Mononuclear cell (primary cell): Measurements from ENCODE around the gene GYG2. TPM values are rescaled to one million over a fixed set of nuclear protein-coding genes. Genes with fewer than 3 reads are reported as not detected.

Experiments
- H3K27me3 ChIP-seq: 2 replicates; pipeline ENCODE4 v1.6.0; 2011; ENCODE audit warnings: low read length, control low read depth; ENCODE audit not compliant: insufficient read depth
- H3K4me1 ChIP-seq: 2 replicates; pipeline ENCODE4 v1.5.1; 2011; ENCODE audit warnings: mild to moderate bottlenecking, low read length, control low read depth; ENCODE audit not compliant: insufficient read depth
- H3K4me3 ChIP-seq: 2 replicates; pipeline ENCODE4 v1.5.1; 2011; ENCODE audit warnings: mild to moderate bottlenecking, low read length, moderate library complexity
- H3K9me3 ChIP-seq: 2 replicates; pipeline ENCODE4 v1.5.1; 2011; ENCODE audit warnings: low read depth, mild to moderate bottlenecking, control low read depth, low read length
- total RNA-seq: library from RNA; depleted of rRNA; stranded (reverse); fragments of >200 nt; gene quantifications from one replicate; pipeline ENCODE4 v1.2.3, GENCODE V29; 2012

The GYG2 gene
- total RNA-seq, 1 donor = not detected

DNA sequence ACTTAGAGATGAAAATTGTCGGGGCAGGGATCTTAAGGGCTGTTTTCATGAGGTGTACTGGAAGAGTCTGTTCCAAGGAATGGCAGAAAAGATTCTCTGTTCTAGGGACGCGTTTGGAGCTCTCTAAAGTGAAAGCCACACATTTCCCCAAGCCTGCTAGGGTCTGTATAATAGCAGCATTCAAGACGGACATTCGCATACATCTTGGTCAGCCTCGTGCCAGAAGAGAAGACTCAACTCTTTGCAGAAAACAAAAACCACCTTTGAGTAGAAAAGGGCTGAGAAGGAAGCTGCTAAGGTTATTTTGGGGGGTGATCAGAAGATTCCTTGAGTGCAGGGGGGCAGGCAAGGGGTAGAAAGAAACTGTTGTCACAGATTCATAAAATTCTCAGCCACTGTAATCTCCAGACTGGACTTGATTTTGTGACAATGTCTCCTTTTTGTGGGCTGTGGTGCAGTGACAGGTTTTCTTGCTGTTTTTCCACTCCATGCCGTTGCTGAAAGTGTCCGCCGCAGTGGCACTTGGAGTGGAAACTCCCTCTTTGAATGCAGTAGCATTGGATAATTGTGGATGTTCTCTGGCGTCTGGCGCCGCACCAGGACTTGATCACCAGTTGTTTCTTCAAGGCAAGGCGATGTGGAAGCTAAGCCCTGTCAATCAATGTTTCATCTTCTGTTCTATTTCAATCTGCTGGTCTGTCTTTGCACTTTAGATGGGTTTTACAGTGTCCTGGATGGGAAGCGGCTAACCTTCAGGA lies 2.9 kb downstream of the GYG2 start:
- no peaks in the 10 kb centered on the region for H3K9me3 ChIP-seq
- no peaks in the 10 kb centered on the region for H3K4me1 ChIP-seq

DNA sequence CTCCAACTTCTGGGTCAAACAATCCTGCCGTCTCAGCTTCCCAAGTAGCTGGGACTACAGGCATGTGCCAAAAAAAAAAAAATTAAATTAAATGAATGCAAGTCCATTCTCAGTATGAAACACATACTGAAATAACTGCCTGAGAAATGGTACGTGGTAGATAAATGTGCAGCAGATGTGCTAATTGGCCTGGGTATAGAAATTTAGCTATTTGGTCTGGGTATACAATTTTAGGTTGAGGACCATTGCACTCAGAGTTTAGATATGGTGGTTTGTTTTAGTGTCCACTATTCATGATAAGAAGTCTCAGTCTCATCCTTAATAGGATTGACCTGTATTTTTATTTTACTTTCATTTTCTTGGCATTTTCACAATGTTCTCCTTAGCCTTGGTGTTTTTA lies 9.2 kb downstream of the GYG2 start:
- Histone ChIP-seq H3K9me3 (no peaks in the 10 kb centered on the region), H3K4me1 (no peaks in the 10 kb centered on the region), H3K27me3 (no peaks in the 10 kb centered on the region), H3K4me3 (no peak overlapping the region)

More for the DNA sequence above, 2.9 kb downstream of the GYG2 start:
- Histone ChIP-seq H3K4me3 (no peak overlapping the region), H3K27me3 (peaks cover 7% of the 10 kb centered on the region)

GRCh38 chrX:2840961-2841360 lies 12.2 kb downstream of the GYG2 start:
- no peaks in the 10 kb centered on the region for H3K4me1 ChIP-seq
- no peaks in the 10 kb centered on the region for H3K9me3 ChIP-seq
- H3K4me3 ChIP-seq = no peak overlapping the region
- no peaks in the 10 kb centered on the region for H3K27me3 ChIP-seq

DNA sequence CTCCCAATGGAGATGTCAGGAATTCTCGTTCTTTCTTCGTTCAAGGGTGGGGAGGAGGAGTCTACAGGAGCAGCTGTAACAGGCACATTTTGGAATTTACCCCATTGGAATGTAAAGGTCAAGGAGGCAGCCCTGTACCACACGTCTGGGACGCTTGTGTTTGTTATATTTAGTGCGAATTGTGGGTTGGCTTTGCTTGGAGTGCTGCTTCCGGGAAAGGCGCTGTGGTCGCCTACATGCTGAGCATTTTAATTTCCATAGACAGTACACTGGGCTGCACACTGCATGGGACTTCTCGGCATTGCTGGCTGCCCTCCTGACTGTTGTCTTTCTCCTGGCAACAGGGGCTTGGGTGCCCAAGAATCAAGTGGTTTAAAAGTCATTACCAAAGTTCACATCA lies 12.8 kb downstream of the GYG2 start:
- Histone ChIP-seq H3K4me3 (no peak overlapping the region), H3K4me1 (no peaks in the 10 kb centered on the region), H3K27me3 (no peaks in the 10 kb centered on the region), H3K9me3 (no peaks in the 10 kb centered on the region)

GRCh38 chrX:2846992-2847391 lies 18.3 kb downstream of the GYG2 start:
- H3K4me1 ChIP-seq = no peaks in the 10 kb centered on the region
- no peaks in the 10 kb centered on the region for H3K27me3 ChIP-seq
- no peaks in the 10 kb centered on the region for H3K9me3 ChIP-seq
- H3K4me3 ChIP-seq = no peak overlapping the region

- Histone ChIP-seq H3K4me1 (no peaks in the 10 kb centered on the region), H3K9me3 (no peaks in the 10 kb centered on the region), H3K27me3 (no peaks in the 10 kb centered on the region), H3K4me3 (no peak overlapping the region)
Measured at GRCh38 chrX:2848871-2849301, 20.2 kb downstream of the GYG2 start.

- no peaks in the 10 kb centered on the region for H3K9me3 ChIP-seq
- no peaks in the 10 kb centered on the region for H3K4me1 ChIP-seq
- H3K27me3 ChIP-seq = no peaks in the 10 kb centered on the region
- H3K4me3 ChIP-seq = no peak overlapping the region
Measured at GRCh38 chrX:2854918-2855317, 26.2 kb downstream of the GYG2 start.

DNA sequence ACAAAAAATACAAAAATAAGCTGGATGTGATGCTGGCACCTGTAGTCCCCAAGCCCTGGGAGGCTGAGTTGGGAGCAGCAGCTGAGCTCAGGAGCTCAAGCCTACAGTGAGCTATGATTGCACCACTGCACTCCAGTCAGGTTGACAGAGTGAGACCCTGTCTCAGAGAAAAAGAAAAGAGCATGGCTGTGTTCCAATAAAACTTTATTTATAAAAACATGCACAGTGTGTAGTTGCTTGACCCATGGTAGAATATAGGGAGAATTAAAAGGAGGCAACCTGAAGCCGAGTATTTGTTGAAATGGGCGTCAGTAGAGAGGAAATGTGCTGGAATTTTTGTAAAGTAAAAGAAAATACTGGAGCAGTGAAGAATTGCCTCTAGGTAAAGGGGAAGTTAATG lies 27.0 kb downstream of the GYG2 start:
- no peaks in the 10 kb centered on the region for H3K27me3 ChIP-seq
- H3K4me1 ChIP-seq = no peaks in the 10 kb centered on the region
- H3K9me3 ChIP-seq = no peaks in the 10 kb centered on the region
- no peak overlapping the region for H3K4me3 ChIP-seq

GRCh38 chrX:2857566-2857965 lies 28.8 kb downstream of the GYG2 start:
- no peaks in the 10 kb centered on the region for H3K9me3 ChIP-seq
- H3K4me3 ChIP-seq = no peak overlapping the region
- no peaks in the 10 kb centered on the region for H3K27me3 ChIP-seq
- no peaks in the 10 kb centered on the region for H3K4me1 ChIP-seq

GRCh38 chrX:2859197-2859797 lies 30.6 kb downstream of the GYG2 start:
- Histone ChIP-seq H3K4me3 (no peak overlapping the region), H3K4me1 (no peaks in the 10 kb centered on the region), H3K9me3 (no peaks in the 10 kb centered on the region), H3K27me3 (no peaks in the 10 kb centered on the region)

DNA sequence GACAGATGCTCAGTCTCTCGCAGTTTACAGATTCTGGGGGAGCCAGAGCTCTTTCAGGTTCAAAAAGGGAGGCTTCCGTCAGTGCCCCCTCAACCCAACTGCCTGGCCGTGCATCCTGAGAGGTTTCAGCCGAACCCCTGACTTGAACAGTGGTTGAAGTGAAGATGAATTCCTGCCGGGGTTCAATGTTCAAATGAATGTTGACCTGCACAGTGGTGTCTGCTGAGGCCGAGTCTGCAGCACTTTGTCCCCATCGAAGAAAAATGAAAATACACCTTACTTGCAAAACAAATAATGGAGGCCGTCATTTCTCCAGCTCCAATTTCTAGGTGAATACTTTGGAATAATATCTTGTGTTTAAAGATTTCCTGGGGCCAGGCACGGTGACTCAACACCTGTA lies 33.7 kb downstream of the GYG2 start:
- Histone ChIP-seq H3K9me3 (no peaks in the 10 kb centered on the region), H3K27me3 (no peaks in the 10 kb centered on the region), H3K4me1 (no peaks in the 10 kb centered on the region), H3K4me3 (no peak overlapping the region)

DNA sequence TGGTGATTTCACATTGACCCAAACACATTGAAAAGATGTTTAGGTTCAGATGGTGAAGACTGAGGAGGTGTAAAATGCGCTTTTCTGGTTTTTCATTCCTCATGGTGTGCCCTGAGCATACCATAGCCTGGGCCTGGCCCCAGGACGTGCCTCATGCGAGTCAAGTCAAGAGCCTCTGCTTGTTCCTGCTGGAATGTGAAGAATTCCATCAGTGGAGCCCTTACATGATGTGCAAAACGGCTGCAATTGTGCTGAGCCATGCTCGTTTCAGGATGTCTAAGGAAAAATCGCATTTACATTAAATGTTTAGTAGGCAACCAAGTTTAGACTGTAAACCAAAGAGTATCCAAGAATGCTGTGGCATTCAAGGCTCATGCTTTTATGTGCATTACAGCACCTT lies 34.9 kb downstream of the GYG2 start:
- Histone ChIP-seq H3K27me3 (no peaks in the 10 kb centered on the region), H3K4me3 (no peak overlapping the region), H3K4me1 (no peaks in the 10 kb centered on the region), H3K9me3 (no peaks in the 10 kb centered on the region)

GRCh38 chrX:2867206-2867605 lies 38.5 kb downstream of the GYG2 start:
- Histone ChIP-seq H3K4me3 (no peak overlapping the region), H3K9me3 (no peaks in the 10 kb centered on the region), H3K4me1 (no peaks in the 10 kb centered on the region), H3K27me3 (no peaks in the 10 kb centered on the region)

GRCh38 chrX:2870650-2871049 lies 41.9 kb downstream of the GYG2 start:
- Histone ChIP-seq H3K4me1 (no peaks in the 10 kb centered on the region), H3K9me3 (no peaks in the 10 kb centered on the region), H3K4me3 (no peak overlapping the region), H3K27me3 (no peaks in the 10 kb centered on the region)

DNA sequence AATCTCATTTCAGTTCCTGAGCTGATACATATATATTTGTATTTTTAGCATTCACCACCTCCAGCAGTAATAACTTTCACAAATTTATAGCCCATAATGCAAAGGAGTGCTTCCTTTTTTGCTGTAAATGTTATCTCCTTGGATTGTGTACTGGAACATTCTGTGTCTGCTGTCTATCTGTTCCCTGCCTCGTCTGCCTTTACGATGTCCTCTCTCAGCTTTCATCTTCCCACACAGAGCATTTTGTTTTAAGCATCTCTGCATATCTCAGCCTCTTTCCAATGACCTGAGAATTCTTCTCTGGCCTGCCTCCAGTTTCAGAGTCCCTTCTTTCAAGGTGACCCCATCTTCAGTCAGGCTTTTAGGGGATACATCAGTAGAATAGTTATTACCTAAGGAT lies 43.1 kb downstream of the GYG2 start:
- no peaks in the 10 kb centered on the region for H3K4me1 ChIP-seq
- H3K4me3 ChIP-seq = no peak overlapping the region
- no peaks in the 10 kb centered on the region for H3K9me3 ChIP-seq
- H3K27me3 ChIP-seq = no peaks in the 10 kb centered on the region

DNA sequence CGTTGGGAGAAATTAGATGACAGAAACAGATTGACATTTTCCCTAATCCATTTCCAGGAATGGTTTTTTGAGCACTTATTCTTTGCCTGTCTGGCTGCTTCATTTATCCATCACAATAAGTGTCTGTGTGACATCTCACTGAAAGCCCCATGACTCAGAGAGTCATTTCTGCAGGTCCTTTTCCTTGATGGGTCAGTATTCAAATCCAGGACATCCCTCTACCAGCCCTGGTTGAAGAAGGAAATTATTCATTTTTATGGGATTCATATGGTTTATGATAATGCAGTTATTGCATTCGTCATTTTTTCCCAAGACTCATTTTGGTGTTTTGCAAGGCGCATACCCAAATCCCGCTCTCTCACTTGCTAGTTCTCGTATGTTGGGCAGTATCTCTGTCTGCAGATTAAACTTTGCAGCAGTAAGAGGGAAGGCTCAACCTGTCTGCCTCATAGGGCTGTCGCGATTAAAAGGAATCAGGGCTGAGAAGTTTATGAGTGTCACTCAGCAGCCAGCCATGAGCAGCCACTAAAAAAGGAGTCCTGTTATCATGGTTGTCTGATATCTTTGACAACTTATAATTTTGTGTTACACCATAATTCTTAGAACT lies 44.0 kb downstream of the GYG2 start:
- Histone ChIP-seq H3K4me3 (no peak overlapping the region), H3K9me3 (no peaks in the 10 kb centered on the region), H3K4me1 (no peaks in the 10 kb centered on the region), H3K27me3 (no peaks in the 10 kb centered on the region)
